Spleen (tissue), 7 donors: ENCODE measurements around the gene FAM131C.

Experiments used
- CTCF ChIP-seq, 11 experiments: fragments of 200-600 bp in 7 of 11; fragments of 450-650 bp in 4 of 11; sonication (generic) in 4 of 11; IDR thresholded peaks in 8 of 11; conservative IDR thresholded peaks in 3 of 11; 1 replicate in 7 of 11; 2 replicates in 4 of 11; pipeline versions ENCODE4 v1.4.0 to v1.8.0; 2016 to 2021; ENCODE audit warnings: antibody characterized with exemption in 11 of 11, inconsistent platforms in 4 of 11, mild to moderate bottlenecking in 1 of 11
- POLR2A ChIP-seq, 3 donors: fragments of 450-650 bp; IDR thresholded peaks; one replicate each; pipeline ENCODE4 v1.5.1; 2017; ENCODE audit warnings: antibody characterized with exemption in 3 of 3, mild to moderate bottlenecking in 1 of 3
- POLR2AphosphoS5 ChIP-seq, 3 donors: sonication (generic); formaldehyde crosslinking; IDR thresholded peaks; one replicate each; pipeline ENCODE4 v1.5.1; 2017; ENCODE audit warnings: antibody characterized with exemption in 3 of 3
- donor health status: DM: no; HTN: no; CAD: no; lungs with moderate emphysema.
- donor health status: DM: no; HTN: no; CAD: no.
- donor health status: DM: no; HTN: no; CAD: no.

GRCh38 chr1:16109571-16109970 lies 36.1 kb upstream of the FAM131C start:
- TF ChIP-seq CTCF (IDR thresholded peaks at IDR 0.05 in 8 of 11, conservative IDR thresholded peaks at IDR 0.05 in 3 of 11) (no peak), POLR2A (IDR thresholded peaks at IDR 0.05) (no peak), POLR2AphosphoS5 (IDR thresholded peaks at IDR 0.05) (no peak)
